Loucy (cell line): ENCODE data around the gene SMAD3.

ENCODE experiments used
- EZH2phosphoT487 ChIP-seq: fragments of 200-600 bp; IDR thresholded peaks from 2 replicates; pipeline ENCODE4 v1.6.1; 2018; ENCODE audit warnings: antibody characterized with exemption, mild to moderate bottlenecking, moderate library complexity, borderline replicate concordance
- TF ChIP-seq, protein P1 (sequence below): fragments of 200-600 bp; sonication (generic); conservative IDR thresholded peaks from 2 replicates; pipeline ENCODE4 v1.5.1; 2014; ENCODE audit warnings: mild to moderate bottlenecking, antibody characterized with exemption, low read length

DNA sequence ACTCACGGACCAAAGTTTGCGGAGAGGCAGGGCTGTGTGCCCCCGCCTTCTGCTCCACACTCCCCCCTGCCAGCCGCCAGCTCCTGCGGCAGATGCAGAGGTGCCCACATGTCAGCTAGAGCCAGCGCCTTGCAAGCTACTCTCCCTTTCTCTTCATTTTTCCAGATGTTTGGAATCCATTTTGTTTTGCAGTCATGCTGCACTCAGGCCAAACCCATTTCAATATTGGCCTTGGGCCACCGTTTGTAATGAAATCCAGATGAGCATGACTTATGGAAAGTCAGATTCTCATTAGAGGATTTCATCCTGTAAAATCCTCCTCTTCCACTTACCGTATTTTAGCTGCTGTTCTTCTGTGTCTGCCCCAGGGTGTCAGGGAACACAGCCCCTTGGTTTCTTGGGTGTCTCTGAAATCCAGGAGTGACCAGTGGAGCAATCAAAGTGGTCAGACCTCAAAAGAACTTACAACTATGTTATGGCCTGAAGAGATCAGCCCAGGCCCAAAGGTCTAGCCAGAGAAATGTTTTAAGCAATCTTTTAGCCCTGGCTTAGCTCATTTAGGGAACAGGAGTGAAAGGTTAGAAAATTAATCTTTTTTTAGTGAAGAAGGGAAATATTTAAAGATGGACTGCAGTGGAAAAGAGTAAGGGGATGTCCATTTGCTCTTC is 123.3 kb downstream of the SMAD3 start:
- TF ChIP-seq, protein P1, sequence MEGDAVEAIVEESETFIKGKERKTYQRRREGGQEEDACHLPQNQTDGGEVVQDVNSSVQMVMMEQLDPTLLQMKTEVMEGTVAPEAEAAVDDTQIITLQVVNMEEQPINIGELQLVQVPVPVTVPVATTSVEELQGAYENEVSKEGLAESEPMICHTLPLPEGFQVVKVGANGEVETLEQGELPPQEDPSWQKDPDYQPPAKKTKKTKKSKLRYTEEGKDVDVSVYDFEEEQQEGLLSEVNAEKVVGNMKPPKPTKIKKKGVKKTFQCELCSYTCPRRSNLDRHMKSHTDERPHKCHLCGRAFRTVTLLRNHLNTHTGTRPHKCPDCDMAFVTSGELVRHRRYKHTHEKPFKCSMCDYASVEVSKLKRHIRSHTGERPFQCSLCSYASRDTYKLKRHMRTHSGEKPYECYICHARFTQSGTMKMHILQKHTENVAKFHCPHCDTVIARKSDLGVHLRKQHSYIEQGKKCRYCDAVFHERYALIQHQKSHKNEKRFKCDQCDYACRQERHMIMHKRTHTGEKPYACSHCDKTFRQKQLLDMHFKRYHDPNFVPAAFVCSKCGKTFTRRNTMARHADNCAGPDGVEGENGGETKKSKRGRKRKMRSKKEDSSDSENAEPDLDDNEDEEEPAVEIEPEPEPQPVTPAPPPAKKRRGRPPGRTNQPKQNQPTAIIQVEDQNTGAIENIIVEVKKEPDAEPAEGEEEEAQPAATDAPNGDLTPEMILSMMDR = no peak
- TF ChIP-seq EZH2phosphoT487 = no peak
